NCI-H526 treated with DMSO at 0.1 percent for 48 hours (cell line): Measurements from ENCODE around the gene ACAA1.
A peak's percentile ranks its signal among the peaks of the same experiment; 100 is the strongest.

Source experiments
- DNase-seq: peaks from one replicate; lab custom pipeline; 2025; lab: John Stamatoyannopoulos, UW

ACAA1 gene

GRCh38 chr3:38154033-38154494 lies 17.1 kb upstream of the ACAA1 start:
- no peak for DNase-seq

- no peak for DNase-seq
Measured at GRCh38 chr3:38153221-38153620, 16.3 kb upstream of the ACAA1 start.

GRCh38 chr3:38152609-38153008 lies 15.7 kb upstream of the ACAA1 start:
- DNase-seq = no peak

- no peak for DNase-seq
Measured at GRCh38 chr3:38151667-38152265, 14.8 kb upstream of the ACAA1 start.

GRCh38 chr3:38150780-38151528 lies 14.0 kb upstream of the ACAA1 start:
- no peak for DNase-seq

- no peak for DNase-seq
Measured at GRCh38 chr3:38149708-38150107, 12.8 kb upstream of the ACAA1 start.

GRCh38 chr3:38148311-38148882 lies 11.5 kb upstream of the ACAA1 start:
- no peak for DNase-seq

GRCh38 chr3:38147421-38147820 lies 10.5 kb upstream of the ACAA1 start:
- no peak for DNase-seq

- no peak for DNase-seq
Measured at GRCh38 chr3:38146504-38146903, 9.6 kb upstream of the ACAA1 start.

- DNase-seq = no peak
Measured at GRCh38 chr3:38143511-38143910, 6.6 kb upstream of the ACAA1 start.

- no peak for DNase-seq
Measured at GRCh38 chr3:38142959-38143358, 6.0 kb upstream of the ACAA1 start.

- DNase-seq = no peak
Measured at GRCh38 chr3:38141952-38142273, 5.0 kb upstream of the ACAA1 start.

GRCh38 chr3:38141173-38141951 lies 4.4 kb upstream of the ACAA1 start:
- no peak for DNase-seq

GRCh38 chr3:38140326-38141172 lies 3.6 kb upstream of the ACAA1 start:
- DNase-seq = no peak

- DNase-seq = no peak
Measured at GRCh38 chr3:38139652-38140051, 2.7 kb upstream of the ACAA1 start.

GRCh38 chr3:38139191-38139590 lies 2.3 kb upstream of the ACAA1 start:
- DNase-seq = peak; percentile 21

GRCh38 chr3:38138349-38139190 lies 1.6 kb upstream of the ACAA1 start, which contains the start of gene MYD88:
TSS of gene MYD88 (plus strand) at chr3:38138661. CDS start at chr3:38138701, 40 bp downstream.
- DNase-seq = peak; percentile 4

- no peak for DNase-seq
Measured at GRCh38 chr3:38137615-38138348, 855 bp upstream of the ACAA1 start.

- DNase-seq = no peak
Measured at GRCh38 chr3:38136393-38136776, 542 bp downstream of the ACAA1 start.
